Liver (tissue), 3 donors: ENCODE results near the gene SSR3.

Experiments used
- GABPA ChIP-seq, 2 donors: IDR thresholded peaks in 1 of 2; conservative IDR thresholded peaks in 1 of 2; 2 replicates each; pipeline ENCODE4 v1.6.1; 2016; ENCODE audit warnings: antibody characterized with exemption in 2 of 2, mild to moderate bottlenecking in 1 of 2, moderate library complexity in 1 of 2
- REST ChIP-seq: IDR thresholded peaks from 2 replicates; pipeline ENCODE4 v1.6.1; 2016; ENCODE audit warnings: antibody characterized with exemption, mild to moderate bottlenecking
- TF ChIP-seq, protein P1 (sequence below): fragments of 150-350 bp; IDR thresholded peaks from 2 replicates; pipeline ENCODE4 v1.5.1; 2017; ENCODE audit warnings: improper control_type of control experiment, low read depth, low read length; ENCODE audit not compliant: missing input control
- donor health status: healthy.
- donor health status: healthy.

DNA sequence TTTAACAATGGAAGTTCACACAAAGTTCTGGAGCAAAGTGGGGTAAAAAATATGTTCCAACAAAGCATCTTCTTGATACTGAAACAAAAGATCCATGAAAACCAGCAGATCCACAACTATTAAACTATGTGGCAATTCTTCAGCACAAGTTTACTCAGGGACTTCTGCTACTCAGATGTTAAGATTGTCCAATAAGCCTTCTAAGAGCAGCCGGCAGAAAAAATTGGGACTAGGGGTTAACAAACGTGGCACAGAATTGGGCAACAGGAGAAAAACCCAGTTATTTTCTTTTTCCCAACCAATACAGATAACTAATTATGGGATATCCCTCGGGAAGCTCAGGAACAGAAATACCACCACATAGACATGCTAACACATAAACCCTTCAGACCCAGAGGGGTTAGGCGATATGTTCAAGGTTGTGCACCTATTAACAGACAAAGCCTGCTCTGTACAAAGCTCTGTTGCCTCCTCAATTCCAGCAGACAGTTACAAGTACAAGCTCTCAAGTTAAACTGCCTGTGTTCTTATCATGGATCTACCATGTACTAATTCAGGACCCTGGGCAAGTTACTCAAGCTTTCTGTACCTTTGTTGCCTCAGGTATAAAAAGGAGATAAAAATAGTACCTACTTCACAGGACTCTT is 6.8 kb downstream of the SSR3 start:
- TF ChIP-seq GABPA (IDR thresholded peaks at IDR 0.05 in 1 of 2, conservative IDR thresholded peaks at IDR 0.05 in 1 of 2): no peak
- no peak for TF ChIP-seq REST
- TF ChIP-seq, protein P1, sequence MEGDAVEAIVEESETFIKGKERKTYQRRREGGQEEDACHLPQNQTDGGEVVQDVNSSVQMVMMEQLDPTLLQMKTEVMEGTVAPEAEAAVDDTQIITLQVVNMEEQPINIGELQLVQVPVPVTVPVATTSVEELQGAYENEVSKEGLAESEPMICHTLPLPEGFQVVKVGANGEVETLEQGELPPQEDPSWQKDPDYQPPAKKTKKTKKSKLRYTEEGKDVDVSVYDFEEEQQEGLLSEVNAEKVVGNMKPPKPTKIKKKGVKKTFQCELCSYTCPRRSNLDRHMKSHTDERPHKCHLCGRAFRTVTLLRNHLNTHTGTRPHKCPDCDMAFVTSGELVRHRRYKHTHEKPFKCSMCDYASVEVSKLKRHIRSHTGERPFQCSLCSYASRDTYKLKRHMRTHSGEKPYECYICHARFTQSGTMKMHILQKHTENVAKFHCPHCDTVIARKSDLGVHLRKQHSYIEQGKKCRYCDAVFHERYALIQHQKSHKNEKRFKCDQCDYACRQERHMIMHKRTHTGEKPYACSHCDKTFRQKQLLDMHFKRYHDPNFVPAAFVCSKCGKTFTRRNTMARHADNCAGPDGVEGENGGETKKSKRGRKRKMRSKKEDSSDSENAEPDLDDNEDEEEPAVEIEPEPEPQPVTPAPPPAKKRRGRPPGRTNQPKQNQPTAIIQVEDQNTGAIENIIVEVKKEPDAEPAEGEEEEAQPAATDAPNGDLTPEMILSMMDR: no peak
